ENCODE data around the gene CFD.

Gene CFD

GRCh38 chr19:912181-913079 is 53.0 kb downstream of the CFD start:
- DNase-seq = peak; percentile 46

All from stimulated activated CD4-positive, alpha-beta T cell treated with anti-CD3 and anti-CD28 coated beads, Interleukin-4, amount 100 ng/mL, for 1 hour (primary cell).